ENCODE measurements around the gene ULK2.
"Not testable (repeated sequence)": the region's sequence is repeated elsewhere in the genome, so short reads cannot be mapped to it uniquely, and the experiment has no call there.

ULK2 gene

GRCh38 chr17:19883537-19884215 lies 15.9 kb upstream of the ULK2 start:
- Mint-ChIP-seq H3K27me3 (peaks cover 15% of the 10 kb centered on the region), H3K27ac (no peak overlapping the region), H3K4me3 (no peak overlapping the region), H3K36me3 (no peaks in the 10 kb centered on the region), H3K4me1 (peaks cover 5% of the 10 kb centered on the region), H3K9me3 (no peaks in the 10 kb centered on the region)
- CTCF ChIA-PET, result no interaction called here
- DNase-seq, result no peak

- H3K9me3 Mint-ChIP-seq, result no peaks in the 10 kb centered on the region
- CTCF ChIA-PET, result no interaction called here
- H3K27me3 Mint-ChIP-seq, result peaks cover 7% of the 10 kb centered on the region
- H3K36me3 Mint-ChIP-seq, result no peaks in the 10 kb centered on the region
- H3K27ac Mint-ChIP-seq, result no peak overlapping the region
- no peak overlapping the region for H3K4me3 Mint-ChIP-seq
- peaks cover 34% of the 10 kb centered on the region for H3K4me1 Mint-ChIP-seq
- no peak for DNase-seq
These were observed 12.7 kb upstream of the ULK2 start for GRCh38 chr17:19880393-19880792.

GRCh38 chr17:19877364-19877945 lies 9.7 kb upstream of the ULK2 start:
- H3K27ac Mint-ChIP-seq, result peak overlapping the region; percentile 79
- CTCF ChIA-PET, result no interaction called here
- H3K4me1 Mint-ChIP-seq, result peaks cover 38% of the 10 kb centered on the region
- H3K27me3 Mint-ChIP-seq, result peaks cover 10% of the 10 kb centered on the region
- no peaks in the 10 kb centered on the region for H3K9me3 Mint-ChIP-seq
- no peaks in the 10 kb centered on the region for H3K36me3 Mint-ChIP-seq
- H3K4me3 Mint-ChIP-seq, result no peak overlapping the region
- no peak for DNase-seq

GRCh38 chr17:19876529-19877161 lies 8.9 kb upstream of the ULK2 start:
- peaks cover 10% of the 10 kb centered on the region for H3K27me3 Mint-ChIP-seq

GRCh38 chr17:19874256-19874655 lies 6.5 kb upstream of the ULK2 start:
- Mint-ChIP-seq H3K9me3 (no peaks in the 10 kb centered on the region), H3K27me3 (peaks cover 4% of the 10 kb centered on the region), H3K27ac (no peak overlapping the region), H3K36me3 (no peaks in the 10 kb centered on the region), H3K4me1 (peaks cover 49% of the 10 kb centered on the region), H3K4me3 (no peak overlapping the region)
- CTCF ChIA-PET, result interaction anchor here (1.0 kb wide), 1 partner anchor 29 kb away, joined by 3 read pairs; no protein-coding TSS in a partner anchor
- no peak for DNase-seq

More at GRCh38 chr17:19876529-19877161, 8.9 kb upstream of the ULK2 start:
- Mint-ChIP-seq H3K36me3 (no peaks in the 10 kb centered on the region), H3K4me3 (peak overlapping the region; percentile 42), H3K27ac (peak overlapping the region; percentile 79), H3K4me1 (peaks cover 38% of the 10 kb centered on the region), H3K9me3 (no peaks in the 10 kb centered on the region)
- DNase-seq, result peak; percentile 76
- CTCF ChIA-PET, result no interaction called here

GRCh38 chr17:19873346-19873745 lies 5.6 kb upstream of the ULK2 start:
- Mint-ChIP-seq H3K4me1 (peaks cover 50% of the 10 kb centered on the region), H3K36me3 (no peaks in the 10 kb centered on the region), H3K4me3 (no peak overlapping the region), H3K27ac (no peak overlapping the region), H3K27me3 (peaks cover 4% of the 10 kb centered on the region), H3K9me3 (no peaks in the 10 kb centered on the region)
- DNase-seq, result no peak
- CTCF ChIA-PET, result no interaction called here

GRCh38 chr17:19868079-19868395 lies 301 bp upstream of the ULK2 start:
- CTCF ChIA-PET, result interaction anchor here (1.4 kb wide), 1 partner anchor 23 kb away, joined by 4 read pairs; no protein-coding TSS in a partner anchor
- Mint-ChIP-seq H3K4me1 (peaks cover 37% of the 10 kb centered on the region), H3K27me3 (peaks cover 8% of the 10 kb centered on the region), H3K36me3 (peaks cover 11% of the 10 kb centered on the region), H3K9me3 (no peaks in the 10 kb centered on the region), H3K27ac (no peak overlapping the region), H3K4me3 (peak overlapping the region; percentile 55)
- DNase-seq, result no peak

- Mint-ChIP-seq H3K27me3 (peaks cover 5% of the 10 kb centered on the region), H3K4me1 (peaks cover 37% of the 10 kb centered on the region), H3K4me3 (peak overlapping the region; percentile 79), H3K27ac (peak overlapping the region; percentile 84), H3K36me3 (peaks cover 11% of the 10 kb centered on the region), H3K9me3 (no peaks in the 10 kb centered on the region)
- peak; percentile 70 for DNase-seq
- CTCF ChIA-PET, result interaction anchor here (1.4 kb wide), 1 partner anchor 22 kb away, joined by 4 read pairs; no protein-coding TSS in a partner anchor
These were observed 732 bp downstream of the ULK2 start for GRCh38 chr17:19867079-19867328.

GRCh38 chr17:19865021-19865420 lies 2.7 kb downstream of the ULK2 start:
- CTCF ChIA-PET, result no interaction called here
- Mint-ChIP-seq H3K4me1 (peaks cover 28% of the 10 kb centered on the region), H3K27me3 (peaks cover 5% of the 10 kb centered on the region), H3K27ac (no peak overlapping the region), H3K36me3 (peaks cover 13% of the 10 kb centered on the region), H3K9me3 (no peaks in the 10 kb centered on the region), H3K4me3 (no peak overlapping the region)
- no peak for DNase-seq

- CTCF ChIA-PET, H3K27ac Mint-ChIP-seq, H3K27me3 Mint-ChIP-seq, H3K4me3 Mint-ChIP-seq, H3K4me1 Mint-ChIP-seq, H3K9me3 Mint-ChIP-seq, DNase-seq: not testable (repeated sequence)
- peaks cover 13% of the 10 kb centered on the region for H3K36me3 Mint-ChIP-seq
These were observed 7.0 kb downstream of the ULK2 start for GRCh38 chr17:19860647-19861177.

- no peaks in the 10 kb centered on the region for H3K9me3 Mint-ChIP-seq
- CTCF ChIA-PET, result interaction anchor here (0.7 kb wide), 1 partner anchor 92 kb away, joined by 3 read pairs; no protein-coding TSS in a partner anchor
- DNase-seq, result no peak
- no peak overlapping the region for H3K27ac Mint-ChIP-seq
- H3K27me3 Mint-ChIP-seq, result no peaks in the 10 kb centered on the region
- H3K4me1 Mint-ChIP-seq, result no peaks in the 10 kb centered on the region
- H3K36me3 Mint-ChIP-seq, result peaks cover 5% of the 10 kb centered on the region
- no peak overlapping the region for H3K4me3 Mint-ChIP-seq
These were observed 10.1 kb downstream of the ULK2 start for GRCh38 chr17:19857640-19858039.

- H3K4me3 Mint-ChIP-seq, result no peak overlapping the region
- H3K27me3 Mint-ChIP-seq, result no peaks in the 10 kb centered on the region
- CTCF ChIA-PET, result no interaction called here
- peaks cover 32% of the 10 kb centered on the region for H3K36me3 Mint-ChIP-seq
- H3K9me3 Mint-ChIP-seq, result peaks cover 7% of the 10 kb centered on the region
- DNase-seq, result no peak
- no peak overlapping the region for H3K27ac Mint-ChIP-seq
- H3K4me1 Mint-ChIP-seq, result peaks cover 4% of the 10 kb centered on the region
These were observed 33.8 kb downstream of the ULK2 start for GRCh38 chr17:19833914-19834313.

- Mint-ChIP-seq H3K4me1 (peaks cover 4% of the 10 kb centered on the region), H3K9me3 (peaks cover 7% of the 10 kb centered on the region), H3K36me3 (peaks cover 26% of the 10 kb centered on the region), H3K4me3 (no peak overlapping the region), H3K27ac (no peak overlapping the region), H3K27me3 (no peaks in the 10 kb centered on the region)
- CTCF ChIA-PET, result no interaction called here
- DNase-seq, result no peak
These were observed 37.7 kb downstream of the ULK2 start for GRCh38 chr17:19830061-19830460.

- Mint-ChIP-seq H3K36me3 (peaks cover 19% of the 10 kb centered on the region), H3K9me3 (no peaks in the 10 kb centered on the region), H3K4me3 (no peak overlapping the region), H3K4me1 (no peaks in the 10 kb centered on the region), H3K27me3 (no peaks in the 10 kb centered on the region), H3K27ac (no peak overlapping the region)
- CTCF ChIA-PET, result interaction anchor here (0.6 kb wide), 1 partner anchor 46 kb away, joined by 3 read pairs; no protein-coding TSS in a partner anchor
- peak; percentile 27 for DNase-seq
These were observed 55.3 kb downstream of the ULK2 start for GRCh38 chr17:19812407-19812806.

- Mint-ChIP-seq H3K4me3 (no peak overlapping the region), H3K9me3 (no peaks in the 10 kb centered on the region), H3K4me1 (peaks cover 22% of the 10 kb centered on the region), H3K27ac (no peak overlapping the region), H3K36me3 (peaks cover 30% of the 10 kb centered on the region), H3K27me3 (no peaks in the 10 kb centered on the region)
- CTCF ChIA-PET, result interaction anchor here (0.6 kb wide), 1 partner anchor 157 kb away, joined by 3 read pairs; no protein-coding TSS in a partner anchor
- no peak for DNase-seq
These were observed 62.7 kb downstream of the ULK2 start for GRCh38 chr17:19805006-19805405.
